ENCODE data around the gene NOSTRIN.

The NOSTRIN gene

DNA sequence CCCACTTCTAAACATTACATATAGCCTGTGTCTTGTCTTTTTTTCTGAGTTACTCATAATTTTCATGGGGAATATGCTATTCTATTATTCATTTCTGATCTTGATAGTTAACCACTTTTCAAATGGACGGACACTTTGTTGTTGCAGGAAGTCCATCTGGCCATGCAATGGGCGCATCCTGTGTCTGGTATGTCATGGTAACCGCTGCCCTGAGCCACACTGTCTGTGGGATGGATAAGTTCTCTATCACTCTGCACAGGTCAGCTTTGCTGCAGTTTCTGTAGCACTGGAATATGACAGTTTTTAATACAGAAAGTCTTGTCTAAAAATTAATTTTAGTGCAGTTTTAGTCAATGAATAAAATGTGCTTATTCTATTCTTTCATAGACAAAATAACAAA, 101.9 kb downstream of the NOSTRIN start:
- Histone ChIP-seq H3K4me3 (replicated peaks; ENCODE audit: insufficient read depth, low read length) (no peak overlapping the region), H3K27ac (replicated peaks) (no peak overlapping the region), H3K27me3 (ENCODE audit: insufficient read depth, poor library complexity, severe bottlenecking) (no peaks in the 10 kb centered on the region)
- TF ChIP-seq SPI1 (IDR thresholded peaks at IDR 0.05; ENCODE audit: borderline replicate concordance, low read depth): no peak
- no peak for TF ChIP-seq GABPA (IDR thresholded peaks at IDR 0.05; ENCODE audit: low read depth)
- TF ChIP-seq POLR2AphosphoS5 (IDR thresholded peaks at IDR 0.05; ENCODE audit: low read depth): no peak
- TF ChIP-seq, protein P1, sequence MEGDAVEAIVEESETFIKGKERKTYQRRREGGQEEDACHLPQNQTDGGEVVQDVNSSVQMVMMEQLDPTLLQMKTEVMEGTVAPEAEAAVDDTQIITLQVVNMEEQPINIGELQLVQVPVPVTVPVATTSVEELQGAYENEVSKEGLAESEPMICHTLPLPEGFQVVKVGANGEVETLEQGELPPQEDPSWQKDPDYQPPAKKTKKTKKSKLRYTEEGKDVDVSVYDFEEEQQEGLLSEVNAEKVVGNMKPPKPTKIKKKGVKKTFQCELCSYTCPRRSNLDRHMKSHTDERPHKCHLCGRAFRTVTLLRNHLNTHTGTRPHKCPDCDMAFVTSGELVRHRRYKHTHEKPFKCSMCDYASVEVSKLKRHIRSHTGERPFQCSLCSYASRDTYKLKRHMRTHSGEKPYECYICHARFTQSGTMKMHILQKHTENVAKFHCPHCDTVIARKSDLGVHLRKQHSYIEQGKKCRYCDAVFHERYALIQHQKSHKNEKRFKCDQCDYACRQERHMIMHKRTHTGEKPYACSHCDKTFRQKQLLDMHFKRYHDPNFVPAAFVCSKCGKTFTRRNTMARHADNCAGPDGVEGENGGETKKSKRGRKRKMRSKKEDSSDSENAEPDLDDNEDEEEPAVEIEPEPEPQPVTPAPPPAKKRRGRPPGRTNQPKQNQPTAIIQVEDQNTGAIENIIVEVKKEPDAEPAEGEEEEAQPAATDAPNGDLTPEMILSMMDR (IDR thresholded peaks at IDR 0.05; ENCODE audit: insufficient read depth, low read length): no peak
- TF ChIP-seq REST (IDR thresholded peaks at IDR 0.05; ENCODE audit: insufficient replicate concordance, low read depth): no peak
- no peak for DNase-seq (ENCODE audit: low read depth in 1 of 2, low spot score in 1 of 2)

- Histone ChIP-seq H3K4me3 (replicated peaks; ENCODE audit: insufficient read depth, low read length) (no peak overlapping the region), H3K27ac (replicated peaks) (no peak overlapping the region), H3K27me3 (ENCODE audit: insufficient read depth, poor library complexity, severe bottlenecking) (no peaks in the 10 kb centered on the region)
- no peak for DNase-seq (ENCODE audit: low read depth in 1 of 2, low spot score in 1 of 2)
- TF ChIP-seq GABPA (IDR thresholded peaks at IDR 0.05; ENCODE audit: low read depth) (no peak), SPI1 (IDR thresholded peaks at IDR 0.05; ENCODE audit: borderline replicate concordance, low read depth) (no peak), REST (IDR thresholded peaks at IDR 0.05; ENCODE audit: insufficient replicate concordance, low read depth) (no peak), POLR2AphosphoS5 (IDR thresholded peaks at IDR 0.05; ENCODE audit: low read depth) (no peak)
- TF ChIP-seq, protein P1 (IDR thresholded peaks at IDR 0.05; ENCODE audit: insufficient read depth, low read length): no peak
Observed at GRCh38 chr2:168907940-168908662, 105.7 kb downstream of the NOSTRIN start.

DNA sequence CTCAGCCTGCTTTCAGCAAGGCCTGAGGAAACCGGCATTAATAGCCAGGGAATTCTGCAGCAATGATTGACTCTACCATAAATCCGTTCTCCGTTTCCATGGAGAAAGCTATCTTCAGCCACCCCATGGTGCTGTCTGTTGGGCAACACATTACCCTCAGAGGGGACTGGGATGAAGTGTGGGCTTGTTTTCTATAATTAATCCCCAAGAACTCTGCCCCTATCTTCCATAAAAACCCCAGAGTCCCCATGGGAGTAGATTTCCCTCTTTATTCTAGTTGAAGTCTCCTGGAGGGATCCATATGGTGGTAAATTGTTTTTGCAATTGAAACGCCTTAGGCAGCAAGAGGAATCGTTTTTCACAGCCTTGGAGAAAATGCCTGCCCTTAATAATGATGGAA, 107.9 kb downstream of the NOSTRIN start:
- TF ChIP-seq SPI1 (IDR thresholded peaks at IDR 0.05; ENCODE audit: borderline replicate concordance, low read depth) (no peak), REST (IDR thresholded peaks at IDR 0.05; ENCODE audit: insufficient replicate concordance, low read depth) (no peak), GABPA (IDR thresholded peaks at IDR 0.05; ENCODE audit: low read depth) (no peak), POLR2AphosphoS5 (IDR thresholded peaks at IDR 0.05; ENCODE audit: low read depth) (no peak)
- TF ChIP-seq, protein P1 (IDR thresholded peaks at IDR 0.05; ENCODE audit: insufficient read depth, low read length): no peak
- H3K27me3 ChIP-seq (ENCODE audit: insufficient read depth, poor library complexity, severe bottlenecking): no peaks in the 10 kb centered on the region
- no peak for DNase-seq (ENCODE audit: low read depth in 1 of 2, low spot score in 1 of 2)
- H3K4me3 ChIP-seq (replicated peaks; ENCODE audit: insufficient read depth, low read length): no peak overlapping the region
- H3K27ac ChIP-seq (replicated peaks): no peak overlapping the region

Measured in HL-60 (cell line).